GM19455 (cell line): ENCODE results near the gene ANKFY1.
A peak's percentile ranks its signal among the peaks of the same experiment; 100 is the strongest.
"Not testable (repeated sequence)": the region's sequence is repeated elsewhere in the genome, so short reads cannot be mapped to it uniquely, and the experiment has no call there.

Source experiments
- ATAC-seq: cut with Tn5 transposase; IDR thresholded peaks from one replicate; pipeline ENCODE4 v1.9.1; 2021; ENCODE audit not compliant: unreplicated experiment

Gene ANKFY1

GRCh38 chr17:4159761-4160160 lies 104.0 kb downstream of the ANKFY1 start:
- no peak for ATAC-seq

GRCh38 chr17:4157618-4158333 lies 106.0 kb downstream of the ANKFY1 start:
- ATAC-seq, result no peak

GRCh38 chr17:4156750-4157381 lies 106.9 kb downstream of the ANKFY1 start:
- ATAC-seq, result no peak

- ATAC-seq, result no peak
These were observed 107.7 kb downstream of the ANKFY1 start for GRCh38 chr17:4155980-4156620.

GRCh38 chr17:4154201-4154600 lies 109.6 kb downstream of the ANKFY1 start:
- no peak for ATAC-seq

GRCh38 chr17:4152471-4152870 lies 111.3 kb downstream of the ANKFY1 start:
- ATAC-seq, result no peak

GRCh38 chr17:4150096-4150495 lies 113.7 kb downstream of the ANKFY1 start:
- no peak for ATAC-seq

- no peak for ATAC-seq
These were observed 115.0 kb downstream of the ANKFY1 start for GRCh38 chr17:4148611-4149308.

- no peak for ATAC-seq
These were observed 115.9 kb downstream of the ANKFY1 start for GRCh38 chr17:4147751-4148310.

GRCh38 chr17:4146641-4147040 lies 117.1 kb downstream of the ANKFY1 start:
- no peak for ATAC-seq

GRCh38 chr17:4144422-4144747 lies 119.4 kb downstream of the ANKFY1 start:
- ATAC-seq, result no peak

GRCh38 chr17:4143563-4144421 lies 120.0 kb downstream of the ANKFY1 start:
- ATAC-seq, result peak; percentile 64

GRCh38 chr17:4142107-4142900 lies 121.5 kb downstream of the ANKFY1 start:
- ATAC-seq, result peak; percentile 11

- no peak for ATAC-seq
These were observed 123.7 kb downstream of the ANKFY1 start for GRCh38 chr17:4140125-4140524.

GRCh38 chr17:4138906-4139526 lies 124.8 kb downstream of the ANKFY1 start:
- not testable (repeated sequence) for ATAC-seq

- no peak for ATAC-seq
These were observed 127.4 kb downstream of the ANKFY1 start for GRCh38 chr17:4136373-4136772.

GRCh38 chr17:4135489-4135888 lies 128.3 kb downstream of the ANKFY1 start:
- ATAC-seq, result no peak

- ATAC-seq, result no peak
These were observed 129.1 kb downstream of the ANKFY1 start for GRCh38 chr17:4134721-4135120.

- ATAC-seq, result no peak
These were observed 133.1 kb downstream of the ANKFY1 start for GRCh38 chr17:4130715-4131114.
